Heart left ventricle (tissue), 13 donors: Measurements from ENCODE around the gene EFHD1.

Experiments
- POLR2A ChIP-seq, 2 donors: fragments of 450-650 bp; IDR thresholded peaks; one replicate each; pipeline ENCODE4 v1.6.1; 2017; ENCODE audit warnings: antibody characterized with exemption in 2 of 2, mild to moderate bottlenecking in 2 of 2, moderate library complexity in 2 of 2
- TF ChIP-seq, protein P1 (sequence below), 12 donors: fragments of 200-600 bp; sonication (generic) in 4 of 12; IDR thresholded peaks; one replicate each; pipeline versions ENCODE4 v1.5.0 to v1.8.0; 2018 to 2022; ENCODE audit warnings: antibody characterized with exemption in 12 of 12, mild to moderate bottlenecking in 5 of 12
- donor health status: ischemic (EF 13 %, LVEDD 7.1; RV severe dilation, severe dysfunction).
- donor health status: DM: no; HTN: yes; CAD: no.
- donor health status: DM: no; HTN: no; CAD: no.
- donor health status: ischemic (EF 25% LVEDD 6.9; RV normal size, moderate dysfunction).
- donor health status: ischemic (EF 25% LVEDD 5.7; RV mildly dilated, moderate dysfunction).
- donor health status: ischemic (EF 35%, LVEDD 5.7; RV mildly dilated, moderate dysfunction).
- donor health status: nonischemic (EF 11% LVEDD 7.7; RV severe dilation, severe dysfunction).
- donor health status: DM: yes; HTN: yes; CAD: no.
- donor health status: PGD.
- donor health status: ischemic (EF 29% LVEDD 5.4; RV normal size, mild dysfunction).
- donor health status: nonischemic (EF 23%, LVEDD 6.1; RV moderate dilation, normal function).

DNA sequence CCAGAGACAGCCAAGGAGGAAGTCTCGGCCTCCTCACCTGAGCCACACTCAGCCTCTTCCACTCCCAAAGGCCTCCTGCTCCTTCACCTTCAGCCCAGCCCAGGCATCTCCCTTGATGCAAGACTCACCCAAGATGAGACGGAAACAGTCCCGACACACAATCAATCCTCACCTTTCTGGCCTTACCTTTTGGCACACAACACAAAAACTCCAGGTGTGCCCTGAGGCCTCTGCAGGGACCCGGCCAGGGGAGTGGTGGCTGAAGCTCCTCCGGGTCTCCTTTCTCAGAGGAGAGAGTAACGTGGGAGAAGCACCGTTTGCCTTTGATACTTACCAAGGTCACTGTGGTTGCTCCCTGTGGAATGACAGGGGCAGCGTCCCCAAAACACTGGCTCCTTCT lies 23.8 kb upstream of the EFHD1 start:
- TF ChIP-seq, protein P1, sequence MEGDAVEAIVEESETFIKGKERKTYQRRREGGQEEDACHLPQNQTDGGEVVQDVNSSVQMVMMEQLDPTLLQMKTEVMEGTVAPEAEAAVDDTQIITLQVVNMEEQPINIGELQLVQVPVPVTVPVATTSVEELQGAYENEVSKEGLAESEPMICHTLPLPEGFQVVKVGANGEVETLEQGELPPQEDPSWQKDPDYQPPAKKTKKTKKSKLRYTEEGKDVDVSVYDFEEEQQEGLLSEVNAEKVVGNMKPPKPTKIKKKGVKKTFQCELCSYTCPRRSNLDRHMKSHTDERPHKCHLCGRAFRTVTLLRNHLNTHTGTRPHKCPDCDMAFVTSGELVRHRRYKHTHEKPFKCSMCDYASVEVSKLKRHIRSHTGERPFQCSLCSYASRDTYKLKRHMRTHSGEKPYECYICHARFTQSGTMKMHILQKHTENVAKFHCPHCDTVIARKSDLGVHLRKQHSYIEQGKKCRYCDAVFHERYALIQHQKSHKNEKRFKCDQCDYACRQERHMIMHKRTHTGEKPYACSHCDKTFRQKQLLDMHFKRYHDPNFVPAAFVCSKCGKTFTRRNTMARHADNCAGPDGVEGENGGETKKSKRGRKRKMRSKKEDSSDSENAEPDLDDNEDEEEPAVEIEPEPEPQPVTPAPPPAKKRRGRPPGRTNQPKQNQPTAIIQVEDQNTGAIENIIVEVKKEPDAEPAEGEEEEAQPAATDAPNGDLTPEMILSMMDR (IDR thresholded peaks at IDR 0.05), result no peak
- TF ChIP-seq POLR2A (IDR thresholded peaks at IDR 0.05), result no peak
